ENCODE results near the gene FAM174B.

The FAM174B gene

DNA sequence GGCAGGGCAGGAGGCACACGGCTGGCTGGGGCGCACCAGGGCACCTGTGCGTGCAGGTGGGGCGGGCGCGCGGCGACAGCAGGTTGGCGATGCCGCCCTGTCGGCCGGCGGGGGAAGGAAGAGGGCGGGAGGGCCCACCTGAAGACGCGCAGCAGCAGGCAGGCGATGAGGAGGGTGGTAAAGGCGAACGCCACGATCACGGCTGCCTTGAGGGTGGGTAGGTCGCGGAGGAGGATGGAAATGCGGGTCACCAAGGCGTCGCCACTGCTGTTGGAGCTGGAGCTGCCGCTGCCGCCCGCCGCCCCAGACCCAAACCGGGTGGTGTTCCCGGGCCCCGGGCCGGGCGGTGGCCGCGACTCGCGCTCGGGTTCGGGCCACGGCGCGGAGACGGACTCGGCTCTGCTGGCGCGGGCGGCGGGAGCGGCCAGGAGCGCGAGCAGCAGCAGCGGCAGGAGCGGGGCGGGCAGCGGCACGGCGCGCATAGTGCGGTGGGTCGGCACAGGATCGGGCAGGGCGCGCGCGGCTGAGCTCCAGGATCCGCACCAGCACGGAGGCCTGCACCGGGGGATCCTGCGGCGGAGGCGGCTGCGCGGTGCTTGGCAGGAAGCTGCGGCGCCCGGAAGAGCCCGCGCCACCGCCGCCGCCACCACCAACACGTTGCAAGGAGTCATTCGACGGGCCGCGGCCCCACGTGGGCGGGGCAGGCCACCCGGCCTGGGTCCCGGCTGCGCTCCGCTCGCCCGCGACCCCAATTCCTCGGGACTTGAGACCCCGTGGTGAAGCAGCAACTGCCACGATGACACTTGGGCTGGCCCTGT is at the start of gene FAM174B:
TSS of gene FAM174B (minus strand) at position 598 of the 818 bp plus-strand sequence.
- TF ChIP-seq CEBPB (IDR thresholded peaks at IDR 0.05) (no peak), YY1 (IDR thresholded peaks at IDR 0.05; ENCODE audit: low read depth) (peak; percentile 38; the same call in 1 of the 2 replicates), EP300 (IDR thresholded peaks at IDR 0.05; ENCODE audit: borderline replicate concordance) (0 out of 2 replicates have a peak, but pooled peaks have one; percentile 5), EGR1 (IDR thresholded peaks at IDR 0.05) (peak; percentile 45; the same call in 1 of the 2 replicates), TEAD4 (IDR thresholded peaks at IDR 0.05) (no peak), ZBTB7A (IDR thresholded peaks at IDR 0.05; ENCODE audit: low read depth) (peak; percentile 78), TAF1 (IDR thresholded peaks at IDR 0.05; ENCODE audit: low read depth) (peak; percentile 61; the same call in 1 of the 2 replicates), NFIC (IDR thresholded peaks at IDR 0.05) (no peak; the same call in 1 of the 2 replicates), REST (IDR thresholded peaks at IDR 0.05; ENCODE audit: low read depth) (no peak), RAD21 (IDR thresholded peaks at IDR 0.05; ENCODE audit: low read depth) (no peak), FOXM1 (IDR thresholded peaks at IDR 0.05; ENCODE audit: borderline replicate concordance, low read depth) (no peak), TCF12 (IDR thresholded peaks at IDR 0.05; ENCODE audit: low read depth) (peak; percentile 39; the same call in 1 of the 2 replicates), CREB1 (IDR thresholded peaks at IDR 0.05; ENCODE audit: low read depth) (no peak)
- TF ChIP-seq, protein P1, sequence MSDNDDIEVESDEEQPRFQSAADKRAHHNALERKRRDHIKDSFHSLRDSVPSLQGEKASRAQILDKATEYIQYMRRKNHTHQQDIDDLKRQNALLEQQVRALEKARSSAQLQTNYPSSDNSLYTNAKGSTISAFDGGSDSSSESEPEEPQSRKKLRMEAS (IDR thresholded peaks at IDR 0.05): peak; percentile 99
- TF ChIP-seq, protein P2, sequence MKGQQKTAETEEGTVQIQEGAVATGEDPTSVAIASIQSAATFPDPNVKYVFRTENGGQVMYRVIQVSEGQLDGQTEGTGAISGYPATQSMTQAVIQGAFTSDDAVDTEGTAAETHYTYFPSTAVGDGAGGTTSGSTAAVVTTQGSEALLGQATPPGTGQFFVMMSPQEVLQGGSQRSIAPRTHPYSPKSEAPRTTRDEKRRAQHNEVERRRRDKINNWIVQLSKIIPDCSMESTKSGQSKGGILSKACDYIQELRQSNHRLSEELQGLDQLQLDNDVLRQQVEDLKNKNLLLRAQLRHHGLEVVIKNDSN (IDR thresholded peaks at IDR 0.05): peak; percentile 68

- no peak for TF ChIP-seq EGR1 (IDR thresholded peaks at IDR 0.05)
- no peak for TF ChIP-seq CREB1 (IDR thresholded peaks at IDR 0.05; ENCODE audit: low read depth)
- no peak for TF ChIP-seq EP300 (IDR thresholded peaks at IDR 0.05; ENCODE audit: borderline replicate concordance)
- TF ChIP-seq FOXM1 (IDR thresholded peaks at IDR 0.05; ENCODE audit: borderline replicate concordance, low read depth): no peak
- no peak for TF ChIP-seq RAD21 (IDR thresholded peaks at IDR 0.05; ENCODE audit: low read depth)
- TF ChIP-seq CEBPB (IDR thresholded peaks at IDR 0.05): no peak
- TF ChIP-seq TEAD4 (IDR thresholded peaks at IDR 0.05): no peak
- TF ChIP-seq REST (IDR thresholded peaks at IDR 0.05; ENCODE audit: low read depth): no peak
- no peak for TF ChIP-seq YY1 (IDR thresholded peaks at IDR 0.05; ENCODE audit: low read depth)
- no peak for TF ChIP-seq TCF12 (IDR thresholded peaks at IDR 0.05; ENCODE audit: low read depth)
- no peak for TF ChIP-seq NFIC (IDR thresholded peaks at IDR 0.05)
- TF ChIP-seq, protein P1 (IDR thresholded peaks at IDR 0.05): no peak
- TF ChIP-seq, protein P2 (IDR thresholded peaks at IDR 0.05): no peak
- TF ChIP-seq TAF1 (IDR thresholded peaks at IDR 0.05; ENCODE audit: low read depth): no peak
Observed at GRCh38 chr15:92696096-92696495, 40.5 kb upstream of the FAM174B start.

DNA sequence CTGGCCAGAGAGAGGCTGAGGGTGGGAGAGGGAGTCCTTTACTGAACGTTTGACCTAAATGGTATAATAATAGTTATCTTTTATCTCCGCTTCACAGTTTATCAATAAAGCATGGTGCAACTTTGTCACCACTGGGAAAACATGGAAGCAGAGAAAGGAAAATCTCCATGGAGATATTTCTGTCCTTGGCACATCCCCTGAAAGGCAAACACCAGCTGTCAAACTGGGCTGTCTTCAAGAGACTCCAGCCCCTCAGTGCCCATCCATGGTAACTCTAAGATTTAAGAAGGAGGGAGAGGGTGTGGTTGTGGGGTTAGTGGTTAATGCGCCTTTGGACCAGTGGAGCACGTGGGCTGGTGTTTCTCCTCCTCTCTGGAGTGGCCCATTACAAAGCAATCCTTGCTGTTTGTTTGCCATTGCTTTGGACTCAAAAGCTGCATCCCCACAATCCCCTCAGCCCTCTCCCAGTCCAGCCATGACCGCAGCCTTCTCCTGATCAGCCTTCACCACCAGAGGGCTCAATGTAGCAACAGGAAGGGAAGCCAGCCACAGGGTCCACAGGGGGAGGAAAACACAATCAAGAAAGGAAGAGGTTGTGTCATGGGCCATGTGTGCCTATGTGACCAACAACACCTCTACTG is 38.2 kb upstream of the FAM174B start:
- TF ChIP-seq EGR1 (IDR thresholded peaks at IDR 0.05) (no peak), RAD21 (IDR thresholded peaks at IDR 0.05; ENCODE audit: low read depth) (peak; percentile 53; the same call in 1 of the 2 replicates)

GRCh38 chr15:92690395-92690794 is 34.8 kb upstream of the FAM174B start:
- TF ChIP-seq, protein P1 (IDR thresholded peaks at IDR 0.05): no peak
- TF ChIP-seq TEAD4 (IDR thresholded peaks at IDR 0.05) (no peak), FOXM1 (IDR thresholded peaks at IDR 0.05; ENCODE audit: borderline replicate concordance, low read depth) (no peak), YY1 (IDR thresholded peaks at IDR 0.05; ENCODE audit: low read depth) (no peak), CREB1 (IDR thresholded peaks at IDR 0.05; ENCODE audit: low read depth) (no peak), EP300 (IDR thresholded peaks at IDR 0.05; ENCODE audit: borderline replicate concordance) (no peak), CEBPB (IDR thresholded peaks at IDR 0.05) (no peak), NFIC (IDR thresholded peaks at IDR 0.05) (no peak), REST (IDR thresholded peaks at IDR 0.05; ENCODE audit: low read depth) (no peak)
- TF ChIP-seq, protein P2 (IDR thresholded peaks at IDR 0.05): no peak

Data from Ishikawa (cell line).